HUDEP-2 (cell line): ENCODE data around the gene RBM28.
A peak's percentile ranks its signal among the peaks of the same experiment; 100 is the strongest.

Source experiments
- DNase-seq, 76 experiments: peaks; one replicate each; lab custom pipeline; 2025; ENCODE audit not compliant: unreplicated experiment in 76 of 76; lab: John Stamatoyannopoulos, UW

The RBM28 gene

DNA sequence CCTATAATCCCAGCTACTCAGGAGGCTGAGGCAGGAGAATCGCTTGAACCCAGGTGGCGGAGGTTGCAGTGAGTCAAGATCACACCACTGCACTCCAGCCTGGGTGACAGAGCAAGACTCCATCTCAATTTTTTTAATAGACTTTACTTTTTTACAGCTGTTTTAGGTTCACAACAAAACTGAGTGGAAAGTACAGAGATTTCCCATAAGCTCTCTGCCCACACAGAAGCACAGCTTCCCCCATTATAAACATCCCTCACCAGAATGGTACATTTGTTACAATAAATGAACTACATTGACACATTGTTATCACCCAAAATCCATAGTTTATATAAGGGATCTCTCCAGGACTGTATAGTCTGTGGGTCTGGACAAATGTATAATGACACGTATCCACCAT, 32.4 kb upstream of the RBM28 start:
- no peak for DNase-seq

DNA sequence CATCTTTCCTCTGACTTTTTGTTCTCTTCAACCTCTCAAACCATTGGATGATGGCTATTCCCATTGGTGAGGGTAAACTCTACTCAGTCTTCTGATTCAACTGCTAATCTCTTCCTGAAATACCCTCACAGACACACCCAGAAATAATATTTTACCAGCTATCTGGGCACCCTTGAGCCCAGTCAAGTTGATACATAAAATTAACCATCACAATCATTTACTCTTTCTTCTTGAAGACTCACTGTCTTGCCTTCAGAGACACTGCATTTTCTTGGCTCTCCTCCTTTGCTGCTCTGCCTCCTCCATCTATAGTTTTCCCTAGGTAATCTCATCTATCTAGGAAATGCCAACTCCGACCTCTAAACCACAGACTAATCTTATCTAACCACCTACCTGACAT, 30.3 kb upstream of the RBM28 start:
- no peak for DNase-seq

DNA sequence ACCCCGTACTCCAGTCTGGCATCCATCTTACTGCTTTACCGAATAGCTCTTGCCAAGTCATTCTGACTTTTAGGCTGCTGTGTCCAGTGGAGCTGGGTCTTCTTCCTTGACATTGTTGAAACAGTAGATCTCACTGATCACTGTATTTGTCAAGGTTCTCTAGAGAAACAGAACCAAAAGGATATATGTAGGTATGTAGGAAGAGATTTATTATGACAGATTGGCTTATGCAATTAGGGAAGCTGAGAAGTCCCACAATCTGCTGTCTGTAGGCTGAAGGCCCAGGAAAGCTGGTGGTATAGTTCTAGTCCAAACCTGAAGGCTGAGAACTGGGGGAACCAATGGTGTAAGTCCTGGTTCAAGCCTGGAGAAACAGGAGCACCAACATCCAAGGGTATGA, 29.9 kb upstream of the RBM28 start:
- DNase-seq, result no peak

DNA sequence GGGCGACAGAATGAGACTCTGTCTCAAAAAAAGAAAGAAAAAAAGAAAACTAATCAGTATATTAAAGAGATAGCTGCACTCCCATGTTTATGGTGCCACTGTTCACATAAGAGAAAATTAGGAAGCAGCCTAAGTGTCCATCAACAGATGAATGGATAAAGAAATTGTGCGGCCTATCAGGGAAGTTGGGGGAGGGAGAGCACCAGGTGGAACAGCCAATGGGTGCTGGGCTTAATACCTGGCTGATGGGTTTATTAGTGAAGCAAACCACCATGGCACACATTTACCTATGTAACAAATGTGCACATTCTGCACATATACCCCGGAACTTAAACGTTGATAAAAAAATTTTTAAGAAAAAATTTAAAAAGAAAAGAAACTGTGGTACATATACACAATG, 26.8 kb upstream of the RBM28 start:
- DNase-seq, result no peak

DNA sequence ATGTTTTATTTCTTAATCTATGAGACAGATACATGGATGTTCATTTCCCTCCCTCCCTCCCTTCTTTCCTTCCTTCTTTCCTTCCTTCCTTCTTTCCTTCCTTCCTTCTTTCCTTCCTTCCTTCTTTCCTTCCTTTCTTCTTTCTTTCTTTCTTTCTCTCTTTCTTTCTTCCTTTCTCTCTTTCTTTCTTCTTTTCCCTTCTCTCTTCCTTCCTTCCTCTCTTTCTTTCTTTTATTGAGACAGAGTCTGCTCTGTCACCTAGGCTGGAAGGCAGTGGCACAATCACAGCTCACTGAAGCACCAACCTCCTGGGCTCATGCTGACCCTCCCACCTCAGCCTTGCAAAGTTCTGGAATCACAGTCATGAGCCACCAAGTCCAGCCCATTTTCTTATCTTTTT, 23.3 kb upstream of the RBM28 start:
- DNase-seq, result no peak

DNA sequence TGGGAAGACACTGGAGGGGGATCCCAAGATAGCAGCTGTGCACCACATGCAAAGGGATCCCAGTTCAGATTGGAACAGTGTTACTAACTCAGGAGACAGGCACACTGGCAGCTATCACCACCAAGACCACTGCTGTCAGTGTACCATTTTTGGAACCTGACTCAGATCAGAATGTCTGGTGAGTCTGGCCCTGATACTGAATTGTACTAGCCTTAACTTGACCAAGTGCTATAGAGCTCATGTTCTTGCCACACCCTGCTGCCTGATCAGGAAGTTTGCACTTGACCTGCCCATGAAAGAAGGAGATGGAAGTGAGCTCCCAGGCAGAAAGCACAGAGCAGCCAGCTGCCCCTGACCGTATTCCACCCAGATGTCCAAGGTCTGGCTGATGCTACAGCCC, 22.6 kb upstream of the RBM28 start:
- DNase-seq, result no peak

DNA sequence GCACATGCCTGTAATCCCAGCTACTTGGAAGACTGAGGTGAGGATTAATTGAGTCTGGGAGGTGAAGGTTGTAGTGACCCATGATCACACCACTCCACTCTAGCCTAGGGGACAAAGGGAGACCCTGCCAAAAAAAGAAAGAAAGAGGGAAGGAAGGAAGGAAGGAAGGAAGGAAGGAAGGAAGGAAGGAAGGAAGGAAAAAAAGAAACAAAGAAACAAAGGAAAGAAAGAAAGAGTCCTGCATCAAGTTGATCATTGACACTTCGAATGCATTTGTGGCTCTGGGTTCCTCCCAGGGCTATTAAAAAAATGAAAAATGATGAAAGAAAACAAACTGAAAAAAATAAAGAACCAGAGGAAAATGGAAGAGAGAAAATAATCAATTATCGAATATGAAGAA, 21.7 kb upstream of the RBM28 start:
- DNase-seq, result no peak

DNA sequence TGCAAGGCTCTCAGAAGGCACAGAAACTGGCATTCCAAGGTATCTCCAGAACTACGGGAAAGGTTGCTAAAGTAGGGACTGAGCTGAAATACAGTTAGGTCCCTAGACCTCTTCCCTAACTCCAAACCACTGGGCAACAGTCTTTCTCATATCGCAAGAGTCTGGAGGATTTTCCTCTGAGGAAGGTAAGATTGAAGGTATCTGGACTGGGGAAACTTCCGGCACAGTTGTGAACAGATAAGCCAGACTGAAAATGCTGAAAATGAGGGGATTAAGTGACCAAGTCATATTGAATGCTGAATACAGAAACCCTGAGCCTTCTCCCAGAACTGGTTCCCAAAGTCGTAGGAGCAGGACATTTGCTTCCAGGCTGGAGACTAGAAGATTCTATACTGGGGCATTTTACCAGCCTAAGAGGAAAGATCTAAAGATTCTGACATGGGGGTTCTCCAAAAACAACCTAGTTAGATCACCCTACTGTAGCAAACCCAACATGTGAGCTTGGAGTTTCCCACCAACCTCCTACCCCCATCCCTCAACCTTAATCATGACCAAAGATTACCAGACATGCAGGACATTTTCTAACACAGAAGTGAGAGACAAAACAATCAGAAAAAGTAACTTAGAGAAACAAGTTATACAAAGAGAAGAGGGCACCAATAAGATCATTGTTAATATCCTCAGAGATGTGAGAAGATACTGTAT, 20.6 kb upstream of the RBM28 start:
- DNase-seq, result no peak

DNA sequence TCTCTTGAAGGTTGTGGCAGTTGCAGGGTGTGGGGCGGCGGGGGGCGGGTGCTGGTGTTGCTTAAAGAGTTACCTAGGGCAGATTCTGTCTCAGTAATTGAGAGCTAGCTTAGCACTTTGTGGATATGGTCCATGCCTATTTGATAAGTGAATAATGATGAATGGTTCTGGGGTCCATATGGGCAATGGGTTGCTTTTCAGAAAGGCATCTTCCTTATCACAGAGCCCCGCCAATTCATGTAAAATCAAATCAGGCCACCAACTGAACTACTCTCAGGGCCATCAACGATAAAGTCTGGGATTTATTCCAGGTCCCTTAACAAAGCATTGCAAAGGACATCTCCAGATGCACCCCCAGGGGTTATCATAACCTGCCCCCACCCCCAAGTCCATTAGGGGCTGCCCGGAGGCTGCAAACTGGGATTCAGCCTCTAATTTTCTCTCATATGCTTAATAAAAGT, 19.6 kb upstream of the RBM28 start:
- no peak for DNase-seq

DNA sequence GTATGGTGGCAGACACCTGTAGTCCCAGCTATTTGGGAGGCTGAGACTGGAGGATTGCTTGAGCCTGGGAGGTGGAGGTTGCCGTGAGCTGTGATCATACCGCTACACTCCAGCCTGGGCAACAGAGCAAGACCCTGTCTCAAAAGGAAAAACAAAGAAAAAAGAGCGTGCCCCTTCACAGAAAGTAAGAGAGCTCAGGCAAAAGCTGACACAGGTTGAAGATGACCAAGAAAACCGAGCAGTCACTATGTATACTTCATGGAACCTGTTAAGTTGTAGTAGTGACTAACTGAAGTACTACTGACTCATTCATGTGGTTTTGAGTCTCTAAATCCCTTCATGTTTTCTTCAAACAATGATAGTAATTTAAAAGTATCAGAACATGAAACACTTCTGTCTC, 19.0 kb upstream of the RBM28 start:
- DNase-seq, result no peak

DNA sequence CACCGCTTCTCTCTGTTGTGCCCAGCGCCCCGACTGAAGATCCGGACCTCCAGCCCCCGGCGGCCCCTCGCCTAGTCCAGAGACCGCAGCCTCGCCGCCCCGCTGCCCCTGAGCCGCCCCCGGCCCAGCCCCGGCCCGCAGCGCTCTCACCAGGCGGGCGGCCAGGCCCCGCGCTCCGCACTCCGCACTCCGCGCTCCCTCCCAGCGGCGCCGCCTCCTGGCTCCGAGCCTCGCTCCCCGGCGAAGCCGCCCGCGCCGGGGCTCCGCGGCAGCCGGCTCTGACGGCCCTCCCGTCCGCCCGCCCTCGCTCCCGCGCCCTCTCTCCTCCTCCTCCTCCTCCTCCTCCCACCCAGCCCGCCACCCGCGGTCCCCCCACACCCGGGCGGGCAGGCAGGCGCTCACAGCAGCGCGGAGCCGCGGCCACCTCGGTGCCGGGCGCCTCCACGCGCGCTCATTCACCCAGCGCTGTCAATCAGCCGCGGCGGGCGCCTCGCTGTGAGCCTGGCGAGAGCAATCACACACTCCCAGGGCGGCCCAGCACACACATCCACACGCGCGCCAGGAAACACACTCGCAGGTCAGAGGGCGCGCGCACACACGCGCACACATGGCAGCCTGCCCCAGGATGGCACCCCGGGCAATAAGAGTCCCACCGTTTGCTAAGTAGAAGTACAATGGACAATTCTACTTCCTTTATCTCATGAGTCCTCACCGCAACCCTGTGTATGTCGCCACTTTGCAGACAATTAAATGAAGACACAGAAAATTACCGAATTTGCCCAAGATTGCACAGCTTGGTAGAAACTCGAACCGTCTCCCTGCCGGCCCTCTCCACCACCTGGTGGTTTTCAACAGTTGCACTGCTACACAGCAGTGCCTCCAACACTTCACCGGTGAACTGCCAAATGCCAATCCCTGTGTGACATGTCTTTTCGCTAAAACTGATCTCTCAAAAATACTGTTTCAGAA, 18.0 kb upstream of the RBM28 start, which contains the start of gene PRRT4:
TSS of gene PRRT4 (minus strand) at position 280 of the 969 bp plus-strand sequence.
- peak in 4 of 76 experiments; percentile 6 to 25 (median 22) for DNase-seq

DNA sequence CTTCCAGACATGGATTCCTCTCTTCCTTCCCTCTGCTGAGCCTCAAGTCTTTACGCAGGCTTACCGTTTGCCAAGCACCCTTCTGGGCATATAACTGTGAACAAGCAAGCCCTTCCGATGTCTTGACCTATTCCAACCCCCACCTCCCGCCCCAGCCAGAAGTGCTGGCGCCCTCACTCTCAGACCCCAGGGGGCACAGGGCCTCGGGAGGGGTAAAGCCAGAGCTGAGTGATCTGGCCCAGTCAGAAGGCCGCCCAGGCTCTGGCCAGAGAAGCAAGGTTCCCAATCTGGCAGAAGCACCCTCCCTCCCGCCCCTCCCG, 16.6 kb upstream of the RBM28 start:
- DNase-seq, result no peak

DNA sequence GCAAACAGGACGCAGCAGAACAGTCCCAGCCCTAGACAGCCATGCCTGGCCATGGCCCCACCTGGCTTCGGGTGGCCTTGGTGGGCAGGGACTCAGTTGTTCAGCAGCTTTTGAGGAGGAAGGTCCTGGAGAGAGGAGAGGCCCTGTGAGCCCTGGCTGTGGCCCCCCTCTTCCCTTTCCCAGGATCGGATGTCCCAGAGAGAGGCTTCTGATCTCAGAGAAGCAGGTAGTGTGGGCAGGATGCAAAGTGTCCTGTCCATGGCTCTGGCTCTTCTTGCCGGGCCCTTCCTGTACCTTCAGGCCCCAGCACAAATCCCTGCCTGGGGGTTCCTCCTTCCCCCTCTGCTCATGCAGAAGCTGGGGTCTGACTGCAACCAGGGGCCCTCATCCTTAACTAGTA, 16.2 kb upstream of the RBM28 start:
- no peak for DNase-seq

DNA sequence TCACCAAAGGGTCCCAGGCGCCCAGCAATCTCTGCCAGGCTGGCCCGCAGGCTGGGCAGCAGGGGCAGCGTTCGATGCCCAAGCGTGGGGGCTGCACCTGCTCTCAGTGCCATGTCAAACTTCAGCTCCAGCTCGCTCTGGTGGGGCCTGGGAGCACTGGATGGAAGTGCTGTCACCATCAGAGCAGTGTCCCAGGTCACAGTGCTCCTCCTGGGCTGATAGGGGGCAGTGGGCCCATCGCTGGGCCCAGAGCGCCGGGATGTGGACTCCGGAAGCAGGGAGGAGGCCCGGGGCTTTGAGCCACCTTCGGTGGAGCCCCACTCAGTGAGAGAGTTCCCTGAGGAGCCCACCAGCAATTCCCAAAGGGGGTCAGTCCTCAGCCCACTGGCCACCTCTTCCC, 15.6 kb upstream of the RBM28 start:
- no peak for DNase-seq

DNA sequence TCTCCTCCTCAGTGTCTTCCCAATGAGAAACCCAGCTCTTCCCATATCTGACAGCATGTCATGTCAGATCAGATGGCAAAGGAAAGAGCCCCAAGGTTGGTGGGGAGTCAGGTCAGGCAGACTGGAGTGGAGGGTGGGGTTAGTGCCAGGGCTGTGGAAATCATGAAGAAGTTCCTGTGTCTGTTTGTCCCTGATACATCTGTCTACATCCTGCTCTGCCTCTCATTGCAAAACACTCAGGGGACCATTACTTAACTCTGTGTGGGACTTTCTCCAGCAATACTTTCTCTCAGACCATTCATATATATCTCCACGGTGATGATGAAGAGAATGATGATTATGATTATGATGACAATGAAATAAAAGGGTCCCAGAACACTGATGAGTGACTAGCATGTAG, 14.5 kb upstream of the RBM28 start:
- DNase-seq, result no peak

DNA sequence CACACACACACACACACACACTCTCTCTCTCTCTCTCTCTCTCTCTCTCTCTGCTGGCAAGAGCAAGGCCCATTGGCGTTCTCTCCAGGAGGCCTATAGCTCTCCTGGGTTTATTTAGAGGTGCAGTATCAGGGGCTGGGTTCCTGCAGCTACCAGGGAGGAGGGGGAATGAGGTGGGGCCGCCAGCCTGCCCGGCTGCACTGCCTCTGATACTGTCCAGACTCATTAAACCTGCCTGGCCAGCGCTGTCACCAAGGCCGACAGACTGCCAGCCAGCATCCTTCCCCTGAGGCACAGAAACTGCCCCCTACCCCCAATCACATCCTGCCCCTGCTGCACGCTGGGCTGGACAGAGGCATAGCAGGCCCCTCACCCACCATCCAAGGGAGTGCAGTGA, 13.5 kb upstream of the RBM28 start:
- DNase-seq, result no peak

DNA sequence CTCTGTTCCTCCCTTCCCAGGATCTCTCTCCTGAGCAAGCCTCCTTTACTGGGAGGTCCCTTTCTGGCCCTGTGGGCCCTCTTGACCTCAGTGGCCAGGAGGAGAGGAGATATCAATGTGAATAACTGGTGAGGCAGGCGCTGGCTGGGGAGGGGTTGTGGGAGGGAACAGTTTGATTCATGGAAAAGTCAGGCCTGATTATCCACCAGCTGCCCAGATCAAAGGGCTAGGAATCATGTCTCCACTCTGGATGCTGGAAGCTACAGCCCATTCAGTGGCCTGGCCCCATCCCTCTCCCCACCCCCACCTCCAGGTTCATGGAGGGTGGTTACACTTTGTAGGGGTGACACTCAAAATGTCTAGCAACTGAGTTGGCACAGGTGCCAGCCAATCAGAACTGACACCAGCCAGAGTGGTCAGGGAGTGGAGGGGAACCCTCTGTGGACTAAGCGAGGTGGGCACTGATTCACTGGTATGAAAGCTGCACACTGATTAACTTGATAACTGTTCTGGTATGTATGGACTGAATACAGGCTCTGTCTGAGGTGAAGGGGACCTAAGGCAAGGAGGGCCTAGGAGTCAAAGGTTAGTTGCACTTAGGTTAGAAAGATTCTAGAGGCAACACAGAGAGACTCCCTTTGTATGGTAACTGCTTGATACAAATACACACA, 13.0 kb upstream of the RBM28 start:
- no peak for DNase-seq

DNA sequence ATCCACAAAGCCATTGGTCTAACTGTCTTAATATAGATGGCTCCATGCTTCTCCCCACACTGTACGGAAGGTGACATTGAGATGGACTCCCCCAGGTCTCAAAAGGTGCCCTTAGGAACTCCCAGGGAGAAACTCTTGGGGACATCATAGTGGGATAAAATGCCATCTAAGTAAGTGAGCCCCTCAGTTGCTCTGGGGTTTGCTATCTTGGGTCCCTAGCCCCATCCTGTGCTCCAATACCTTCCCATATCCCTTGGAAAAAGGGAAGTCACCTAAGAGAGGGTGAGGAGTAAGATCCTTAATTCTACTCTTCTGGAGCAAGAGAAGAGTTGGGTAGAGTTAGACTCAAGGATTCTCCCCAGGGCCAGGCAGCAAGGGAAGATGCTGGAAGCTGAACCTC, 9.9 kb upstream of the RBM28 start:
- no peak for DNase-seq

DNA sequence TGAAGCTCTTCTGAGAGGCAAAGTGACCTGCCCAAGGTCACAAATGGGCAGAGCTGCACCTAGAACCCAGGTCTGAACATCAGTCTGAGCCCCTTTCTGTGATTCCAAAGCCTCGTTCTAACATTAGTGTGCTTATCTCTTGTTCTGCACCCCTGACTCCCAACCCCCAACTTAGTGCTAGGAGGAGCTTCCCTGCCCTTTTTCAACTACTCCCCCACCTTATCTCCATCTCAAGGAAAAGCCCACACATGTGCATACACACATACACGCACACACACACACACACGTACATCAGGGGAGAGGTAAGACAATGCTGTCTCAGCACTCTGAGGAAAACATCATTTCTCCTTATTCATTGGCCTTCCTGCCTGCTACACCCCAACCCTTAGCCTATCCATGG, 9.5 kb upstream of the RBM28 start:
- DNase-seq, result peak in 3 of 76 experiments; percentile 12 to 21 (median 14)

DNA sequence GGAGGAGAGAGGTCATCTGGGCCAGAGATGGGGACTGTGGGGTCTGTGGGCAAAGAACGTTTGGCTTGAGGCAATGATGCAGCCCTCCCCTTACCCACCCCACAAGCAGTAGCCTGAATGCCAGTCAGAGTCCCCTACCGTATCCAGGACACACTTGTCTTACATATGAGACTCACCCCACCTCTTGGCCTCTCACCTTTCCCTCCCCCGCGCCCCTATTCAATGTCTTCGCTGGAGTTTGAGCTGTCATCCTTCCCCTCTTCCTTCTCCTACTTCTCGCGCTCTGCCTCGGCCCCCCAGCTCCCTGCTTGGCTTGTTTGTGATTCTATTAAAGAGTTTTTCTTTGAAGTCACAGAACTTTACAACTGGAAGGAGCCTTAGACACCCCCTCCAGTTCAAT, 8.9 kb upstream of the RBM28 start:
- no peak for DNase-seq

DNA sequence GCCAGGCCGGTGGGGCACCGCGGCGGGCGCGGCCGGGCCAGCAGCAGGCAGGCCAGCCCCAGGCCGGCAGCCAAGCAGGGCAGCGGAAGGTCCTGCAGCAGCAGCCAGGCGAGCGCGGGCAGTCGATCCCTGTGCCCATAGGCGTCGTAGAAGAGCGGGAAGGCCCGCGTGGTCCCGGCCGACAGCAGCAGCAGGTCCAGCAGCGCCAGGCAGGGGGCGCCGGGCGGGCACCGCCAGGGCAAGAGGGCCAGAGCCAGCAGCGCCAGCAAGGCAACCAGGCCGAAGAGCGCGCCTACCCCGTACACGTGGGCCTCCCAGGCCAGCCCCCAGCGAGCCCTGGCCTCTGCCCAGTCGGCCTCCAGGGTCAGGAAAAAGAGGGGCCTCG, 8.4 kb upstream of the RBM28 start:
- DNase-seq, result peak in 51 of 76 experiments; percentile 3 to 63 (median 33)
